Liver (tissue), 9 donors: ENCODE results near the gene QSOX1. TPM values are rescaled to one million over a fixed set of nuclear protein-coding genes. Genes with fewer than 3 reads are reported as not detected.

Source experiments
- DNase-seq: peaks from one replicate; pipeline ENCODE4 v3.0.0-alpha.2; 2017; ENCODE audit warnings: low spot score
- H3K27ac ChIP-seq, 2 donors: one replicate each; pipeline ENCODE4 v1.7.0; 2013; ENCODE audit warnings: inconsistent platforms in 2 of 2, low read length in 2 of 2, control low read depth in 1 of 2, low read depth in 1 of 2, mild to moderate bottlenecking in 1 of 2
- H3K27me3 ChIP-seq, 4 donors: one replicate each; pipeline versions ENCODE4 v1.6.1 to v1.7.0; 2013; ENCODE audit warnings: low read length in 3 of 4, inconsistent platforms in 1 of 4, mild to moderate bottlenecking in 1 of 4, moderate library complexity in 1 of 4; ENCODE audit not compliant: control insufficient read depth in 4 of 4, insufficient read depth in 4 of 4
- H3K36me3 ChIP-seq, 4 donors: one replicate each; pipeline versions ENCODE4 v1.6.1 to v1.7.0; 2013; ENCODE audit warnings: low read length in 3 of 4, mild to moderate bottlenecking in 3 of 4, low read depth in 1 of 4, moderate library complexity in 1 of 4; ENCODE audit not compliant: control insufficient read depth in 4 of 4, insufficient read depth in 3 of 4
- H3K4me1 ChIP-seq, 4 donors: one replicate each; pipeline versions ENCODE4 v1.6.1 to v1.7.0; 2013; ENCODE audit warnings: low read length in 3 of 4, mild to moderate bottlenecking in 3 of 4, moderate library complexity in 1 of 4; ENCODE audit not compliant: control insufficient read depth in 4 of 4, insufficient read depth in 4 of 4
- H3K4me3 ChIP-seq, 3 donors: one replicate each; pipeline versions ENCODE4 v1.6.1 to v1.7.0; 2013; ENCODE audit warnings: low read length in 3 of 3, control low read depth in 1 of 3, low read depth in 1 of 3, mild to moderate bottlenecking in 1 of 3
- H3K9ac ChIP-seq, 2 donors: one replicate each; pipeline ENCODE4 v1.7.0; 2013; ENCODE audit warnings: low read length in 2 of 2, mild to moderate bottlenecking in 2 of 2, moderate library complexity in 2 of 2, control low read depth in 1 of 2, low read depth in 1 of 2
- H3K9me3 ChIP-seq, 4 donors: one replicate each; pipeline versions ENCODE4 v1.6.1 to v1.7.0; 2013; ENCODE audit warnings: low read length in 3 of 4; ENCODE audit not compliant: control insufficient read depth in 4 of 4
- ATF3 ChIP-seq: IDR thresholded peaks from 2 replicates; pipeline ENCODE4 v1.6.1; 2016; ENCODE audit warnings: antibody characterized with exemption
- CTCF ChIP-seq: fragments of 150-350 bp; IDR thresholded peaks from 2 replicates; pipeline ENCODE4 v1.5.1; 2017; ENCODE audit warnings: improper control_type of control experiment, low read depth, low read length; ENCODE audit not compliant: missing input control
- FOXA1 ChIP-seq: IDR thresholded peaks from 2 replicates; pipeline ENCODE4 v1.6.1; 2016; ENCODE audit warnings: antibody characterized with exemption
- GABPA ChIP-seq, 2 donors: IDR thresholded peaks in 1 of 2; conservative IDR thresholded peaks in 1 of 2; 2 replicates each; pipeline ENCODE4 v1.6.1; 2016; ENCODE audit warnings: antibody characterized with exemption in 2 of 2, mild to moderate bottlenecking in 1 of 2, moderate library complexity in 1 of 2
- MAX ChIP-seq: IDR thresholded peaks from 2 replicates; pipeline ENCODE4 v1.6.1; 2016; ENCODE audit warnings: antibody characterized with exemption
- NR2F2 ChIP-seq: IDR thresholded peaks from 2 replicates; pipeline ENCODE4 v1.6.1; 2016; ENCODE audit warnings: antibody characterized with exemption
- RAD21 ChIP-seq, 2 donors: IDR thresholded peaks; 2 replicates each; pipeline ENCODE4 v1.6.1; 2016; ENCODE audit warnings: antibody characterized with exemption in 2 of 2, mild to moderate bottlenecking in 2 of 2
- REST ChIP-seq: IDR thresholded peaks from 2 replicates; pipeline ENCODE4 v1.6.1; 2016; ENCODE audit warnings: antibody characterized with exemption, mild to moderate bottlenecking
- RXRA ChIP-seq, 2 donors: IDR thresholded peaks; 2 replicates each; pipeline ENCODE4 v1.6.1; 2017 to 2018; ENCODE audit warnings: antibody characterized with exemption in 2 of 2, mild to moderate bottlenecking in 1 of 2
- SP1 ChIP-seq: IDR thresholded peaks from 2 replicates; pipeline ENCODE4 v1.6.1; 2018; ENCODE audit warnings: antibody characterized with exemption, mild to moderate bottlenecking
- YY1 ChIP-seq: IDR thresholded peaks from 2 replicates; pipeline ENCODE4 v1.6.1; 2016; ENCODE audit warnings: antibody characterized with exemption, mild to moderate bottlenecking
- ZBTB33 ChIP-seq: IDR thresholded peaks from 2 replicates; pipeline ENCODE4 v1.6.1; 2016; ENCODE audit warnings: antibody characterized with exemption
- WGBS: extraction: QIAGEN DNeasy Blood & Tissue Kit; methylation state at CpG from one replicate; pipeline ENCODE4 v1.1.7; 2013; 5-methylcytosine and 5-hydroxymethylcytosine counted together
- polyA plus RNA-seq, 2 donors: library from polyadenylated mRNA; stranded (reverse) in 1 of 2; unstranded in 1 of 2; fragments of 200-250 nt in 1 of 2; fragments of >200 nt in 1 of 2; fragmentation: Nextera tagmentation in 1 of 2; extraction: Ambion mirVana in 1 of 2; gene quantifications; one replicate each; pipeline versions ENCODE4 v1.2.1 to v1.2.3, GENCODE V29; 2013 to 2015
- total RNA-seq, 2 donors: library from RNA; depleted of rRNA; stranded (reverse); fragments of >200 nt; gene quantifications; one replicate each; pipeline ENCODE4 v1.2.3, GENCODE V29; 2014
- donor health status: healthy.
- donor health status: healthy.
- donor health status: healthy.
- donor health status: healthy.
- donor health status: healthy.

QSOX1 gene
- total and polyA plus RNA-seq, 4 donors, result 14.3 to 49.2 (median 38.1) TPM

GRCh38 chr1:180249725-180250498 is 95.2 kb downstream of the QSOX1 start:
- H3K9me3 ChIP-seq, result no peaks in the 10 kb centered on the region
- H3K4me3 ChIP-seq, result no peak overlapping the region
- TF ChIP-seq RXRA (IDR thresholded peaks at IDR 0.05), result no peak
- TF ChIP-seq SP1, result no peak
- no peak for TF ChIP-seq REST
- no peak for TF ChIP-seq YY1
- no peak for TF ChIP-seq RAD21 (IDR thresholded peaks at IDR 0.05)
- TF ChIP-seq CTCF, result no peak
- TF ChIP-seq NR2F2, result no peak
- no peak for DNase-seq
- no peak overlapping the region for H3K27ac ChIP-seq
- no peaks in the 10 kb centered on the region for H3K36me3 ChIP-seq
- H3K4me1 ChIP-seq, result no peaks in the 10 kb centered on the region
- no peaks in the 10 kb centered on the region for H3K27me3 ChIP-seq
- no peak overlapping the region for H3K9ac ChIP-seq
- WGBS, result 68% methylated on average over 13 of the region's 13 CpGs

- Histone ChIP-seq H3K9me3 (no peaks in the 10 kb centered on the region), H3K4me1 (no peaks in the 10 kb centered on the region), H3K4me3 (no peak overlapping the region), H3K9ac (no peak overlapping the region), H3K27ac (no peak overlapping the region), H3K36me3 (no peaks in the 10 kb centered on the region), H3K27me3 (no peaks in the 10 kb centered on the region)
- DNase-seq, result no peak
- 66% methylated on average over 7 of the region's 7 CpGs for WGBS
- TF ChIP-seq ATF3 (no peak), SP1 (no peak), RXRA (IDR thresholded peaks at IDR 0.05) (no peak), FOXA1 (no peak), RAD21 (IDR thresholded peaks at IDR 0.05) (no peak), GABPA (IDR thresholded peaks at IDR 0.05 in 1 of 2, conservative IDR thresholded peaks at IDR 0.05 in 1 of 2) (no peak), REST (no peak), MAX (no peak), ZBTB33 (no peak)
Observed at GRCh38 chr1:180250499-180250770, 95.8 kb downstream of the QSOX1 start.
